ENCODE results near the gene PHF21A.

DNA sequence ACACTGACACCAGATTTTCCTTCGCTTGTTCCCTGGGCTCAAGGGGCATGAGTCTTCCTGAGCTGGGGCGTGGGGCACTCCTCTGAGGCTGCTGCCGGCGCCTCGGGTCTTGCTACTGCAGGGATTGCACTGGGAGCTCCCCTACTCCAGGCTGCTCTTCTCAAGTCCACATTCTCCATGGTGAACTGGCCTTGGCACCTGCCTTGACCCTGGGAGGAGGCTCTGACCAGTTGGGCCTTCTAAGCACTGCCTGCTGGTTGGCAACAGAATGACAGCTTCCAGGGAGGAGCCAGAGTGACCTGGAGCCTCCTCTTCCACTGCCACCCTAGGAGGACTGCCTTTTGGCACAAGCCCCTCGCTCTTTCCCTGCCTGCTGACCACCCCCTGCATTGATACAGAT, 223.7 kb downstream of the PHF21A start:
- no peak for TF ChIP-seq EZH2 (IDR thresholded peaks at IDR 0.05; ENCODE audit: borderline replicate concordance, low read length)
- TF ChIP-seq, protein P1, sequence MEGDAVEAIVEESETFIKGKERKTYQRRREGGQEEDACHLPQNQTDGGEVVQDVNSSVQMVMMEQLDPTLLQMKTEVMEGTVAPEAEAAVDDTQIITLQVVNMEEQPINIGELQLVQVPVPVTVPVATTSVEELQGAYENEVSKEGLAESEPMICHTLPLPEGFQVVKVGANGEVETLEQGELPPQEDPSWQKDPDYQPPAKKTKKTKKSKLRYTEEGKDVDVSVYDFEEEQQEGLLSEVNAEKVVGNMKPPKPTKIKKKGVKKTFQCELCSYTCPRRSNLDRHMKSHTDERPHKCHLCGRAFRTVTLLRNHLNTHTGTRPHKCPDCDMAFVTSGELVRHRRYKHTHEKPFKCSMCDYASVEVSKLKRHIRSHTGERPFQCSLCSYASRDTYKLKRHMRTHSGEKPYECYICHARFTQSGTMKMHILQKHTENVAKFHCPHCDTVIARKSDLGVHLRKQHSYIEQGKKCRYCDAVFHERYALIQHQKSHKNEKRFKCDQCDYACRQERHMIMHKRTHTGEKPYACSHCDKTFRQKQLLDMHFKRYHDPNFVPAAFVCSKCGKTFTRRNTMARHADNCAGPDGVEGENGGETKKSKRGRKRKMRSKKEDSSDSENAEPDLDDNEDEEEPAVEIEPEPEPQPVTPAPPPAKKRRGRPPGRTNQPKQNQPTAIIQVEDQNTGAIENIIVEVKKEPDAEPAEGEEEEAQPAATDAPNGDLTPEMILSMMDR (IDR thresholded peaks at IDR 0.05; ENCODE audit: low read length), result no peak

All from OCI-LY1 (cell line).